Measurements from ENCODE around the gene MRPS23.

Gene MRPS23

GRCh38 chr17:57862694-57863667 is 13.1 kb upstream of the MRPS23 start:
- H3K4me3 ChIP-seq (ENCODE audit: low read length), result no peak overlapping the region
- no peak for TF ChIP-seq ZNF274 (IDR thresholded peaks at IDR 0.05; ENCODE audit: low read depth, low read length)

- H3K4me3 ChIP-seq (ENCODE audit: low read length), result no peak overlapping the region; the same call in 1 of the 2 replicates
- no peak for TF ChIP-seq ZNF274 (IDR thresholded peaks at IDR 0.05; ENCODE audit: low read depth, low read length)
Measured at GRCh38 chr17:57861790-57862693, 12.2 kb upstream of the MRPS23 start.

- TF ChIP-seq ZNF274 (IDR thresholded peaks at IDR 0.05; ENCODE audit: low read depth, low read length), result no peak
- H3K4me3 ChIP-seq (ENCODE audit: low read length), result no peak overlapping the region; the same call in 1 of the 2 replicates
Measured at GRCh38 chr17:57861000-57861789, 11.4 kb upstream of the MRPS23 start.

- no peak overlapping the region for H3K4me3 ChIP-seq (ENCODE audit: low read length)
Measured at GRCh38 chr17:57860414-57860999, 10.7 kb upstream of the MRPS23 start.

GRCh38 chr17:57859601-57860413 is 10.0 kb upstream of the MRPS23 start:
- no peak overlapping the region for H3K4me3 ChIP-seq (ENCODE audit: low read length)
- TF ChIP-seq ZNF274 (IDR thresholded peaks at IDR 0.05; ENCODE audit: low read depth, low read length), result no peak

More at GRCh38 chr17:57860414-57860999, 10.7 kb upstream of the MRPS23 start:
- TF ChIP-seq ZNF274 (IDR thresholded peaks at IDR 0.05; ENCODE audit: low read depth, low read length), result no peak

GRCh38 chr17:57858838-57859237 is 9.0 kb upstream of the MRPS23 start:
- no peak for TF ChIP-seq ZNF274 (IDR thresholded peaks at IDR 0.05; ENCODE audit: low read depth, low read length)
- H3K4me3 ChIP-seq (ENCODE audit: low read length), result no peak overlapping the region

GRCh38 chr17:57856792-57857620 is 7.2 kb upstream of the MRPS23 start:
- no peak for TF ChIP-seq ZNF274 (IDR thresholded peaks at IDR 0.05; ENCODE audit: low read depth, low read length)
- no peak overlapping the region for H3K4me3 ChIP-seq (ENCODE audit: low read length)

GRCh38 chr17:57855391-57856035 is 5.7 kb upstream of the MRPS23 start:
- TF ChIP-seq ZNF274 (IDR thresholded peaks at IDR 0.05; ENCODE audit: low read depth, low read length), result no peak
- no peak overlapping the region for H3K4me3 ChIP-seq (ENCODE audit: low read length)

GRCh38 chr17:57853695-57854094 is 3.9 kb upstream of the MRPS23 start:
- no peak overlapping the region for H3K4me3 ChIP-seq (ENCODE audit: low read length)
- no peak for TF ChIP-seq ZNF274 (IDR thresholded peaks at IDR 0.05; ENCODE audit: low read depth, low read length)

GRCh38 chr17:57852955-57853328 is 3.1 kb upstream of the MRPS23 start:
- no peak for TF ChIP-seq ZNF274 (IDR thresholded peaks at IDR 0.05; ENCODE audit: low read depth, low read length)
- no peak overlapping the region for H3K4me3 ChIP-seq (ENCODE audit: low read length)
